Activated CD8-positive, alpha-beta memory T cell treated with anti-CD3 and anti-CD28 coated beads for 36 hours (primary cell): ENCODE measurements around the gene FGF11. TPM values are rescaled to one million over a fixed set of nuclear protein-coding genes. Genes with fewer than 3 reads are reported as not detected.
"Not testable (repeated sequence)": the region's sequence is repeated elsewhere in the genome, so short reads cannot be mapped to it uniquely, and the experiment has no call there.

Experiments
- CTCF ChIA-PET: fragments of 350-600 bp; sonication (Branson Sonifier 250); formaldehyde crosslinking; loops from one replicate; lab custom pipeline; 2021; ENCODE audit warnings: antibody characterized with exemption; lab: Charles Lee
- POLR2A ChIA-PET: fragments of 350-600 bp; sonication (Branson Sonifier 250); formaldehyde crosslinking; loops from one replicate; lab custom pipeline; 2021; ENCODE audit warnings: antibody characterized with exemption; lab: Charles Lee
- total RNA-seq, 2 experiments: library from RNA; stranded (reverse); gene quantifications; one replicate each; pipeline ENCODE4 v1.2.3, GENCODE V29; 2021

The FGF11 gene
- total RNA-seq, 2 experiments from 2014 or later: 2.0 to 2.1 TPM

DNA sequence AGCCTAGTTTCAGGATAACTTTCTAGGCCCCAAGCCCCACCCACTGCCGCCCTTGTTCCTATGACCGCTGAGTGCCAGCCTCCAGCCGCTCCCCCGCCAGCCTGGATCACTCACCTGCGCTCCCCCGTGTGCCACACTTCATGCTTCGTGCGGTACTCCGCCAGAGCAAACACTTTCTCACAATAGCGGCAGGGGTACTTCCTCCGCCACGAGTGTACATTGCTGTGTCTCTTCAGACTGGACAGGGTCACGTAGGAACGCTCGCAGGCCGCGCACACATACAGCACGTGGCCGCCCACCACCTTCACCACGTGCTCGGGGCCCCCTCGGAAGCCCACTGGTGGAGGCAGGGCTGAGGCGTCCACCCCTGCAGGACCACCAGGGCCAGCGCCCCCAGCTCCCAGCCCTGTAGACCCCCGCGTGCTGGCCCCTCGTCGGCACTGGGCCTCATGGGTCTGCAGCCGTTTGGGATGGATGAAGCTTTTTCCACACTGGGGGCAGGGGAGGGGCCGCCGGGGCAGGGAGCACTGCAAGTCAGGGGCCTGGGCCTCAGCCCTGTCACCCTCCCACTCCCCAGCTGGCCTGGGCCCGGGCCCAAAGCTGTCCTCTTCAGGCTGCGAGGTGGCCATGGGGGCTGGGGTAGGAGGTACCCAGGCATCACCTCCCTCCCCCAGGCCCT is 26.4 kb downstream of the FGF11 start:
- ChIA-PET POLR2A (no interaction called here), CTCF (no interaction called here)

GRCh38 chr17:7466318-7466638 is 27.0 kb downstream of the FGF11 start:
- ChIA-PET CTCF (interaction anchor here (1.3 kb wide), 1 partner anchor 10 kb away, joined by 4 read pairs; no protein-coding TSS in a partner anchor), POLR2A (no interaction called here)

DNA sequence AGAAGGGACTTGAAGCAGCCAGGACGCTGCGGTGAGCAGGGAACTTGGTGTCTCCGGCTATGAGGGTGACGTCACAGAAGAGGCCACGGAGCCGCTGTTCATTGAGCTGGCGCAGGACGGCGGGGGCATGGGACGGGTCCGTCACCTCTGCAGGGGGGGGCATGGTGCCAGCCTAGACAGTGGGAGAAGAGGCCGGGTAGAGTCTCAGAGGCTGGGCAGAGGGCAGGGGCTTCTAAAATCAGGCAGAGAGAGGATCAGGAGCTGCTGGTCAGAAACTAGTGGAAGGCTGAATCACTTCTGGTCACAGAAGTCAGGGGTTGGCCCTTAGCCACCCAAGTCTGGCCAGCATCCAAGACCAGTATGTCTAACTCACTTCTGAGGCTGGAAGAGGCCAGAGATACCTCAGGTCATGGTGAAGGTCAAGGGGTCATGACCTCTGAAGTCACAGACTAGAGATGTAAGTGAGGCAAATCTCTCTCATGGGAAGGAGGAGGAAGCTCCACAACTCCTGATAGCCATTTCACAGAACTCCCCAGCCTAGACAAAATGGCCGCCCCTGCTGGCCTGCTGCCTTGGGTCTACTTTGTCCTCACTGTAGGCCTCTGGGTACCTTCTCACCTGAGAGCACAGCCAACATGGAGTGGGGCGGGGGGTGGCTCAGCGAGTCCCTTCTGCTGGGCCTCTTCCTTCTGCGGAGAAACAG is 27.5 kb downstream of the FGF11 start:
- ChIA-PET CTCF (interaction anchor here (1.3 kb wide), 1 partner anchor 9 kb away, joined by 4 read pairs; no protein-coding TSS in a partner anchor), POLR2A (no interaction called here)

- ChIA-PET POLR2A (no interaction called here), CTCF (interaction anchor here (0.5 to 1.3 kb wide), 3 partner anchors 9 to 31 kb away, joined by 3 to 4 read pairs (median 3); no protein-coding TSS in a partner anchor)
Observed at GRCh38 chr17:7467498-7467897, 28.2 kb downstream of the FGF11 start.

- CTCF ChIA-PET: interaction anchor here (1.2 kb wide), 1 partner anchor 31 kb away, joined by 3 read pairs; no protein-coding TSS in a partner anchor
Observed at GRCh38 chr17:7468290-7468689, 29.0 kb downstream of the FGF11 start.

DNA sequence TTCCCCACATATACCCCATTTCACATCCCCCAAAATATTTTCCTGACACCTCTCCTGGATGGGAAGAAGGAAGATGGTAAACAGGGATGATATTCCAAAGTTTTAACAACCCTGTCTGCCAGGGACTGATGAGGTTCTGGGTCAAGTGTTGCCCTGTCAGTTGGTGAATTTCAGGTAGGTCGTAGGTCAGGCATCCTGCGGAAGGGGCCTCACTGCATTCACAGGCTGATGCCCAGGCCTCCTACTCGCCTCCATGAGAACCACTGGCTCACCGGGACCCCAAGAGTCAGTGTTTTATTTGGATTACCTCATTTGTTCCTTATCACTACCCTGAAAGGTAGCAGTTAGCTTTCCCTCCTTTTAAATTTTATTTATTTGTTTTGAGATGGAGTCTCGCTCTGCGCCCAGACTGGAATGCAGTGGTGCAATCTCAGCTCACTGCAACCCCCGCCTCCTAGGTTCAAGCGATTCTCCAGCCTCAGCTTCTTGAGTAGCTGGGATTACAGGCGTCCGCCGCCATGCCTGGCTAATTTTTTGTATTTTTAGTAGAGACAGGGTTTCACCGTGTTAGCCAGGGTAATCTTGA is 29.6 kb downstream of the FGF11 start:
- POLR2A ChIA-PET: no interaction called here
- CTCF ChIA-PET: no interaction called here

More at GRCh38 chr17:7468290-7468689, 29.0 kb downstream of the FGF11 start:
- POLR2A ChIA-PET: no interaction called here

DNA sequence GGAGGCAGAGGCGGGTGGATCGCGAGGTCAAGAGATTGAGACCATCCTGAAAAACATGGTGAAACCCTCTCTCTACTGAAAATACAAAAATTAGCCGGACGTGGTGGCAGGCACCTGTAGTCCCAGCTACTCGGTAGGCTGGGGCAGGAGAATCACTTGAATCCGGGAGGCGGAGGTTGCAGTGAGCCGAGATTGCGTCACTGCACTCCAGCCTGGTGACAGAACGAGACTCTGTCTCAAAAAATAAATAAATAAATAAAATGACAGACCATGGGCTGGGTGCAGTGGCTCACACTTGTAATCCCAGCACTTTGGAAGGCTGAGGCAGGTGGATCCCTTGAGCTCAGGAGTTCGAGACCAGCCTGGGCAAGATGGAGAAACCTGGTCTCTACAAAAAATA is 30.5 kb downstream of the FGF11 start:
- POLR2A ChIA-PET, CTCF ChIA-PET: not testable (repeated sequence)

DNA sequence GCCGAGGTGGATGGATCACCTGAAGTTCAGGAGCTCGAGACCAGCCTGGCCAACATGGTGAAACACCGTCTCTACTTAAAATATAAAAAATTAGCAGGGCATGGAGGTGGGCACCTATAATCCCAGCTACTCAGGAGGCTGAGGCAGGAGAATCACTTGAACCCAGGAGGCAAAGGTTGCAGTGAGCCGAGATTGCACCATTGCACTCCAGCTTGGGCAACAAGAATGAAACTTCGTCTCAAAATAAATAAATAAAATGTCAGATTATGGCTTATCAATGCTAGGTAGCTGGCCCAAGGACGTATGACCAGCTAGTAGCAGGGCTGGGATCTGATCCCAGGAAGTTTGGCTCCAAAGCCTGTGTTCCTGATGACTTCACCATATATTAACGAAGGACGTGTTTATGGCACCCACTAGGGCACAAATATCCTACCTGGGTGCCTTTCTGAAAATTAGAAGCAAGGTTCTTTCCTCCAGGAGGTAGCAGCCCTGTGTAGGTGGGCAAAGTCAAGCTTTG is 31.2 kb downstream of the FGF11 start:
- CTCF ChIA-PET: not testable (repeated sequence)
- POLR2A ChIA-PET: interaction anchor here (0.5 kb wide), 1 partner anchor 447 kb away, joined by 4 read pairs; no protein-coding TSS in a partner anchor

GRCh38 chr17:7471729-7472128 is 32.4 kb downstream of the FGF11 start:
- ChIA-PET POLR2A (no interaction called here), CTCF (interaction anchor here (1.2 kb wide), 1 partner anchor 17 kb away, joined by 3 read pairs; no protein-coding TSS in a partner anchor)

DNA sequence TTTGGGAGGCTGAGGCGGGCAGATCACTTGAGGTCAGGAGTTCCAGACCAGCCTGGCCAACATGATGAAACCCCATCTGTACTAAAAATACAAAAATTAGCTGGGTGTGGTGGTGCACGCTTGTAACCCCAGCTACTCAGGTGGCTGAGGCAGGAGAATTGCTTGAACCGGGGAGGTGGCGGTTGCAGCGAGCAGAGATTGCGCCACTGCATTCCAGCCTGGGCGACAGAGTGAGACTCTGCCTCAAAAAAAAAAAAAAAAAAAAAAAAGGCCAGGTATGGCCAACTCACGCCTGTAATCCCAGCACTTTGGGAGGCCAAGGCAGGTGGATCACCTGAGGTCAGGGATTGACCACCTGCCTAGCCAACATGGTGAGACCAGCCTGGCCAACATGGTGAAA is 35.5 kb downstream of the FGF11 start:
- POLR2A ChIA-PET: interaction anchor here (0.7 kb wide), 1 partner anchor 256 kb away, joined by 3 read pairs; no protein-coding TSS in a partner anchor

DNA sequence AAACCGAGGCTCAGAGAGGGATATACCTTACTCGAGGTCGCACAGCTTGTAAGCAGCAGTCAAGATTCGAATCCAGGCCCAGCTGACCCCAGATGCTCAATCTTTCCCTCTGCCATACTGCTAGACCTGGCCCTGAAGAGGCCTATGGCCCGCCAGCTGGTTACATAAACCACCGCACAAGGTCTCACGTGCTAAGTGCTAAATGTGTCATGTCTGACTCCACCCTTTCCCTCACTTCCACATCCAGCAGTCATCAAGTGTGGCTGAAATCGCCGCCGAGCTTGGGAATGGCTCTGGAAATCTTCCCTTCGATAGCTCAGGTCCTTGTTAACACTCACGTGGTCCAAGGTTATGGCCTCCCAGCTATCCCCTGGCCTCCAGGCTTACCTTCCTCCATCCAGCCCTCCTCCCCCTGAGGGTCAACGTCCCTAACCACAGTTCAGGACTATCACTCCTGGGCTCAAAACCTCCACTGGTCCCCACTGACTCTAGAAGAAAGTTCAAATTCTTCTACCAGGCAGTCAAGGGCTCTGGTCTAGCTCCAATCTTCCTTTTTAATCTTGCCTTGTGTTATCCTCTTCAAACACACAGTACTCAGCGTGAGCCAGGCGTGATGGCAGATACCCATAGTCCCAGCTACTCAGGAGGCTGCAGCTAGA is 36.6 kb downstream of the FGF11 start:
- ChIA-PET POLR2A (interaction anchor here (1.0 to 1.2 kb wide), 3 partner anchors 9 to 35 kb away, joined by 3 to 5 read pairs (median 4); no protein-coding TSS in a partner anchor), CTCF (interaction anchor here (1.2 to 1.4 kb wide), 2 partner anchors 9 to 39 kb away, joined by 4 to 7 read pairs; no protein-coding TSS in a partner anchor)

More for the DNA sequence above, 35.5 kb downstream of the FGF11 start:
- CTCF ChIA-PET: interaction anchor here (0.7 to 1.4 kb wide), 2 partner anchors 38 to 567 kb away, joined by 7 to 8 read pairs; no protein-coding TSS in a partner anchor

- ChIA-PET POLR2A (interaction anchor here (1.0 to 1.2 kb wide), 3 partner anchors 9 to 35 kb away, joined by 3 to 5 read pairs (median 4); no protein-coding TSS in a partner anchor), CTCF (interaction anchor here (1.2 to 3.0 kb wide), 3 partner anchors 10 to 40 kb away, joined by 4 to 11 read pairs (median 7); no protein-coding TSS in a partner anchor)
Observed at GRCh38 chr17:7476494-7476893, 37.2 kb downstream of the FGF11 start.

DNA sequence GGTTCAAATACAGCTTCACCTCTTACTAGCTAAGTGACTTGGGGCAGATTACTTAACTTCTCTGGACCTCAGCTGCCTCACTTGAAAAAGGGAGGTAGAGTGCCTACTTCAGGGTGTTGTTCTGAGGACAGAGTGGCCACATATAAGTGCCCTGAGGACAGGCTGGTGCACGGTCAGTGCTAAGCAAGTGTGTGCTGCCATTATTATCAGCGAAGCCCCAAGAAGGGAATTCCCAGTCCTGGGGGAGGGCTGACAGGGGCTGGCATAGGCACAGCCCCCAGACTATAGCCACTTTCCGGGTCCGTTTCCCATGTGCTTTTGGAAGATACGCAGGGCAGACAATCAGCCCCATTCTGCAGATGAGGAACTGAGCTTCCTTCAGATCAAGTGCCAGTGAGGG is 37.6 kb downstream of the FGF11 start:
- CTCF ChIA-PET: interaction anchor here (3.0 kb wide), 1 partner anchor 40 kb away, joined by 11 read pairs; no protein-coding TSS in a partner anchor
- POLR2A ChIA-PET: interaction anchor here (1.1 to 1.2 kb wide), 2 partner anchors 28 to 36 kb away, joined by 4 to 5 read pairs; no protein-coding TSS in a partner anchor

DNA sequence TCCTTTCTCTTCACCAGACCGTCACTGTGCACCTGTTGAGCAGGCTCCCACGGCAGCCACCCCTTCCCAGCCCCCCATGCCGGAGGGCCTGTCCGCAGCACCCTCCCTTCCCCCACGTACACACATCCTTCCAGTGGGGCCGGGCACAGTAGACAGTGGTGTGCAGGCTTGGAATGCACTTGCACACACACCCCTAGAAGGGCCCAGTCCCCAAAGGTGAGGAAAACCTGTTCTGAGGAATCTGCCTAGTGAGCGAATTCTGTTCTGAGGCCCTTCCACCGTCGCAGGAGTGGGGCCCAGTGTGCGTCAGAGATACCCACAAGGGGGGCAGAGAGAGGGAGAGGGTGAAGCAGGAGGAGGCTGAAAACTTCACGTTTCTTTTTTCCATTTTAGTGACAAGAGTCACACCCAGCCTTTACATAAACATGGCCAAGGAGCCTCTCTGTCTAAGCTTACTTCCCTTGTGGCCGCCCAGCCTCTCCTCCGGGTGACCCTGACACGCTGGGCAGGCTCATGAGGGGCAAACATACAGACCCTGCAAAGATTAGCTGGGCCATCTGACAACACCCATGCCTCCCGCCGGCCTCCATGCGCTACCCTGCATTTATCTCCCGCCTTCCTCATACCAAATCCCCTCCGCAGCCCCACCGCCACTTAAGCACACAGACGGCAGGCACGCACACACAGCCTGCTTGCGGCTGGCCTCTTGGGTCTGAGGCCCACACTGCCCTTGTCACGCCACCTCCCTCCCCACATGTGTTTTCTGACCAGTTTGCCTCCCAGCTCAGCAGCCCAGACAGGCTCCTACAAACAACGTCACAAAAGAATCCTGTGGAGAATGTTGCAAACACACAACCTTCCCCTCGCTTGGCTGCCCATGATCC is 38.3 kb downstream of the FGF11 start:
- POLR2A ChIA-PET: no interaction called here

DNA sequence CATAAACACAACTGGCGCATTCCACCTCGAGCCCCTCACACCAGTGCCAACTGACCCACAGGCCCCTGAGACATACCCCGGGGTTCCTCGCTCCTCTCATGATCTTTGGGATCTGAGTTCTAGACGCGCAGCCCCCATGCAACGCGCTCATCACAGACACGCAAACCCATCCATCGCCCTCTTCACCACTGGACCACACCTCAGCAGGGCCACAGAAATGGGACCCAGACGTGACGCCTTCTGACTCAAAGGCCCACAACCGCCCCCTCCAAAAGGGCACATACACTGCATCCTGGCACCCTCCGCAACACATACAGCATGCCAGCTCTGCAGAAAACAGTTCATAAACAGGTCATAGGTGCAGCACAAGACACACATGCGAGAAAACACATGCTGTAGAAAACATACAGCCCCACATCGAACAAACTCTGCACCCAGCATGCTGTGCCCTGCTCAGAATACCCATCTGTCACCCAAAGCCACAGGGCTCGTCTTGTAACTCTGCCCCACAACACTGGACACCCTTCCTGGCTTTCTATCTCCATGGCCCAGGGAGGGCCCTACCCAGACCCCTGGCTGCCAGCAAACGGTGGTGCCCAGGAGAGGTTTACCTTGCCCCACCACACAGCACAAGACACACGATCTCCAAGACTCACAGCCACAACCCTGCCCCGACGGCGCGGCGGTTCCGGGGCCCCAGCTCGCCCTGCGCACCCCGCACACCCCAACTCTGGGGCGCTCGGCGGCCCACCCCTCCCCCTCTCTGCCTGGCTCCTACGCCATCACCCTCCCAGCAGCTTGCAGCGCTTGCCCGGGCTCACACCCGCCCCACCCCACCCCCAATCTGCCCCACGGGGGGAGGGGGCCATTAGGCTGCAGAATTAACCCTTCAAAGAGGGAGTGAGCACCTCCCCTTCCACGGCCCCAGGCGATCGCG is 39.2 kb downstream of the FGF11 start:
- ChIA-PET POLR2A (interaction anchor here (0.5 to 1.2 kb wide), 4 partner anchors 22 to 768 kb away, joined by 3 to 6 read pairs (median 5); partner anchors contain the start of gene PLSCR3), CTCF (interaction anchor here (0.5 to 3.0 kb wide), 4 partner anchors 42 to 616 kb away, joined by 3 to 11 read pairs (median 4); no protein-coding TSS in a partner anchor)

More for the DNA sequence above, 38.3 kb downstream of the FGF11 start:
- CTCF ChIA-PET: interaction anchor here (3.0 kb wide), 1 partner anchor 41 kb away, joined by 11 read pairs; no protein-coding TSS in a partner anchor
